IgD-negative memory B cell (primary cell): ENCODE data around the gene RAB4A. TPM values are rescaled to one million over a fixed set of nuclear protein-coding genes. Genes with fewer than 3 reads are reported as not detected.
A peak's percentile ranks its signal among the peaks of the same experiment; 100 is the strongest.

ENCODE experiments used
- H3K27ac Mint-ChIP-seq, 3 donors: one replicate each; pipeline ENCODE4 v1.8.0; 2020 to 2022; ENCODE audit warnings: mild to moderate bottlenecking in 3 of 3, mixed read lengths in 3 of 3, moderate library complexity in 1 of 3
- H3K27me3 Mint-ChIP-seq: one replicate; pipeline ENCODE4 v1.8.0; 2021; ENCODE audit warnings: mixed read lengths
- H3K36me3 Mint-ChIP-seq: one replicate; pipeline ENCODE4 v1.8.0; 2020; ENCODE audit warnings: mild to moderate bottlenecking, mixed read lengths
- H3K4me1 Mint-ChIP-seq, 3 donors: one replicate each; pipeline ENCODE4 v1.8.0; 2020 to 2022; ENCODE audit warnings: mixed read lengths in 3 of 3, mild to moderate bottlenecking in 1 of 3
- H3K4me3 Mint-ChIP-seq, 4 donors: one replicate each; pipeline ENCODE4 v1.8.0; 2020 to 2022; ENCODE audit warnings: mild to moderate bottlenecking in 4 of 4, mixed read lengths in 4 of 4, moderate library complexity in 3 of 4
- H3K9me3 Mint-ChIP-seq, 3 donors: one replicate each; pipeline ENCODE4 v1.8.0; 2020 to 2021; ENCODE audit warnings: mixed read lengths in 3 of 3, mild to moderate bottlenecking in 1 of 3
- polyA plus RNA-seq: library from polyadenylated mRNA; unstranded; fragments of 300-500 nt; fragmentation: Illumina TruSeq; gene quantifications from one replicate; pipeline ENCODE4 v1.2.3, GENCODE V29; 2021

Gene RAB4A, protein sequence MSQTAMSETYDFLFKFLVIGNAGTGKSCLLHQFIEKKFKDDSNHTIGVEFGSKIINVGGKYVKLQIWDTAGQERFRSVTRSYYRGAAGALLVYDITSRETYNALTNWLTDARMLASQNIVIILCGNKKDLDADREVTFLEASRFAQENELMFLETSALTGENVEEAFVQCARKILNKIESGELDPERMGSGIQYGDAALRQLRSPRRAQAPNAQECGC
- 37.8 TPM for polyA plus RNA-seq

DNA sequence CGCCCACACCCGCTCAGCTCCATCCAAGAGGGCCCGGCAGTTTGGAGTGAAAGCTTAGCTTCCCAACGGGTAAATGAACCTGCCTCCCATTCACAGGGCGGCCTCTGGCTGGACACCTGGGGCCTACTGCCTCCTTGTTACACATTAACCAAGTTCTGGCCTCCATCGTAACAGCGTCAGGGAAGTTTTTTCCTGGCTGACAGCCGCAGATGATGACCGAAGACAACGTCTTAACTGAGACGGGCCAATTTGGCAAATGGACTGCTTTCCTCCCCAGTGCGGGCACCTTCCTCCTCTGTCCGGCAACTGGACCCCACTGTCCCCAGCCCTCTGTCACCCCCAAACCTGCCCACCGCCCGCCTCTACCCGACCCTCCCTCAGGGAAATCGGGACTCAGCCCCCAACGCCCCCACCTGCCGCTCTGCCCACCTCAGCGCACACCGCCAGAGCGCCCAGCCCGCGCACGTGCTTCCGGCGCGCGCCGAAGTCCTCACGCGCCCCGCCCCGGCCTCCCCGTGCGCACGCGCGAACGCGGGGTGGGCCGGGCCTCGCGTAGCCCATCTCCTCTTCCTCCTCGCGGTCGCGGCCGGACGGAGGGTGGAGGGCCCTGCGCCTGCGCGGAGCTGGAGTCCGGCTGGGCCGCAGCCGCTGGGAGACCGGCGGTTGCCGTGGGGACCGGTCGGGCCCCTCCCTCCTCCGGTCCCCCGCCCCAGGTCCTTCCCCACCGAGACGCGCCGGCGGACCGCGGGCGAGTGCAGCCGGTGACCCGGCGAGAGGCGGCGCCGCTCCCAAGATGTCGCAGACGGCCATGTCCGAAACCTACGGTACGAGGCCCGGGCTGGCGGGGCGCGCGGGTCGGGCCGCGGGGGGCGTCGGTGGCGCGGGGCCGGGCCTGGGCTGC is at the start of gene RAB4A:
Gene RAB4A (plus strand): TSS at position 565 of the 901 bp plus-strand sequence. CDS start 229 bp downstream, at position 794.
- peak within 1 kb of the TSS; percentile 92 to 98 (median 96) for H3K4me3 Mint-ChIP-seq
- H3K9me3 Mint-ChIP-seq, result peaks cover 0 to 8% (median 3%) of the 10 kb centered on the region in 3 donors
- peaks cover 3% of the 10 kb centered on the region for H3K36me3 Mint-ChIP-seq
- peak within 1 kb of the TSS; percentile 85 to 87 (median 86) for H3K27ac Mint-ChIP-seq
- H3K4me1 Mint-ChIP-seq, result peaks cover 23% of the 10 kb centered on the region in 3 donors
- H3K27me3 Mint-ChIP-seq, result no peaks in the 10 kb centered on the region

DNA sequence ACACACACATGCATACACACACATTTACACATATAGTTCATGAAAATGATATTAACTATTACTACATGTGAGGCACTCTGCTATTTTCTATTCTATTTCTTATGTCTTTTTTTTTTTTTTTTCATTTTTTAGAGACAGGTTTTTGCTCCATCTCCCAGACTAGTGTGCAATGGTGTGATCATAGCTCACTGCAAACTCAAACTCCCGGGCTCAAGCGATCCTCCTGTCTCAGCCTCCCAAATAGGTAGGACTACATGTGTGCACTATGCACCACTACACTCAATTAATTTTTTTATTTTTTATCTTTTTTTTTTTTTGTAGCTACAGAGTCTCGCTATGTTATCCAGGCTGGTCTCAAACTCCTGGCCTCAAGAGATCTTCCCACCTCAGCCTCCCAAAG is 48.8 kb upstream of the RAB4A start:
- H3K4me1 Mint-ChIP-seq, result peaks cover 0 to 4% (median 2%) of the 10 kb centered on the region in 3 donors
- no peaks in the 10 kb centered on the region for H3K27me3 Mint-ChIP-seq
- H3K27ac Mint-ChIP-seq, result no peak overlapping the region
- H3K4me3 Mint-ChIP-seq, result peak overlapping the region in 1 of 4 donors; percentile 52
- no peaks in the 10 kb centered on the region for H3K36me3 Mint-ChIP-seq
- no peaks in the 10 kb centered on the region for H3K9me3 Mint-ChIP-seq

DNA sequence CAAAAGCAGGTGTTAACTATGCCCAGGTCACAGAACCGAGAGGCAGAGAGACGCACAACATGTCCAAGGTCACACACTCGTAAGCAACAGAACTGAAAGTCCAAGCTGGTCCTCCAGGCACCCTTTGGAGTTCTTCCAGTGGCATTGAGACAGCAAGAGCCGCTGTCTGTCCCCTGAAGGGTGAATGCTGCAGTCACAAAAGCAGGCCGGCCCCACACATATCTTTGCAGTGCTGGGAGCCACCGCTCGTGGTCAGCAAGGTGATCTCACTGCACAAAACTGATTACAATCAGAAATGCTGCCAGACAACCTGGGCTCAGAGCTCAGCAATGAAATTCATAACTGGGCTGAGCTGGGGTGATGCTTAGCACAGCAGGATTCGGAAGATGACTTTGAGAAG is 47.4 kb upstream of the RAB4A start:
- peaks cover 4% of the 10 kb centered on the region for H3K27me3 Mint-ChIP-seq
- peaks cover 4 to 8% (median 6%) of the 10 kb centered on the region in 3 donors for H3K4me1 Mint-ChIP-seq
- no peaks in the 10 kb centered on the region for H3K9me3 Mint-ChIP-seq
- peak overlapping the region in 1 of 3 donors; percentile 68 for H3K27ac Mint-ChIP-seq
- H3K4me3 Mint-ChIP-seq, result no peak overlapping the region
- peaks cover 1% of the 10 kb centered on the region for H3K36me3 Mint-ChIP-seq

DNA sequence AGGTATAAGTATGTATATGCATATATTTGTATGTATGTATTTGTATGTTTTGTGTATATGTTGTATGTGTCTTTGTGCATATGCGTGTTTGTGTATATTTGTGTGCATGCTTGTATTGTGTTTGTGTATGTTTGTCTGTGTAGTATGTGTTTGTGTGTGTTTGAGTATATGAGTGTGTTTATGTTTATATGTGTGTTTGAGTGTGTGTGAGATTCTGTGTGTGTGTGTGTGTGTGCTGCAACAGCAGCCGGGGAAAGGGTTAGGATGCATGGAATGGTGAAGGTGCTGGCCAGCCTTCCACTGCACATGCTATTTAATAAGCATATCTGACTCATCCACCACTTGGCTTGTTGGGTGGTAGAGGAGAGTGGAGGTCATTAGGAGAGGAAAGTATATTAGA is 46.6 kb upstream of the RAB4A start:
- peaks cover 1% of the 10 kb centered on the region for H3K36me3 Mint-ChIP-seq

DNA sequence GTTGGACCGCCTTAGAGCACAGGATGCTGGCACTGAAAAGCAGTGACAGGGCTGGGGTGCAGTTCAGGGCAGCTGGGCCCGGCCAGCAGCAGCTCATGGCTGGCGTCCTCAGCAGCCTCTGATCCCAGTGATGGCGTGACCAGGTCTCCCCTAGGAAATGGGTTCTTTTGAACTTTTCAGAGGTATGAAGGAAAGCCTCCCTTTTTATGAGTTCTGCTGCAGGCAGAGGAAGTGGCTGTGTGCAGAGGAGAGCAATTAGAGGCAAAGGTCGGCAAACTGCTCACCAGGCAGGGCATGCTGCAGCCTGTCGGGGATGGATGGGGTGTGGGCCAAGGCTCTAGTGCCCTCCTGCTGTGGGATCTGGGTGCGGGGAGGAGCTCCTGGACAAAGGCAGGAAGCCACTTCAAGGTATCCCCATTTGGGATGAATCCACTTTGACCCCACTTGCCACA is 45.6 kb upstream of the RAB4A start:
- Mint-ChIP-seq H3K9me3 (no peaks in the 10 kb centered on the region), H3K27ac (no peak overlapping the region), H3K36me3 (peaks cover 1% of the 10 kb centered on the region), H3K27me3 (peaks cover 8% of the 10 kb centered on the region), H3K4me3 (no peak overlapping the region), H3K4me1 (peaks cover 5 to 11% (median 10%) of the 10 kb centered on the region in 3 donors)

More for the DNA sequence above, 46.6 kb upstream of the RAB4A start:
- H3K27me3 Mint-ChIP-seq, result peaks cover 4% of the 10 kb centered on the region
- no peak overlapping the region for H3K27ac Mint-ChIP-seq
- no peaks in the 10 kb centered on the region for H3K9me3 Mint-ChIP-seq
- no peak overlapping the region for H3K4me3 Mint-ChIP-seq
- H3K4me1 Mint-ChIP-seq, result peaks cover 4 to 8% (median 6%) of the 10 kb centered on the region in 3 donors

DNA sequence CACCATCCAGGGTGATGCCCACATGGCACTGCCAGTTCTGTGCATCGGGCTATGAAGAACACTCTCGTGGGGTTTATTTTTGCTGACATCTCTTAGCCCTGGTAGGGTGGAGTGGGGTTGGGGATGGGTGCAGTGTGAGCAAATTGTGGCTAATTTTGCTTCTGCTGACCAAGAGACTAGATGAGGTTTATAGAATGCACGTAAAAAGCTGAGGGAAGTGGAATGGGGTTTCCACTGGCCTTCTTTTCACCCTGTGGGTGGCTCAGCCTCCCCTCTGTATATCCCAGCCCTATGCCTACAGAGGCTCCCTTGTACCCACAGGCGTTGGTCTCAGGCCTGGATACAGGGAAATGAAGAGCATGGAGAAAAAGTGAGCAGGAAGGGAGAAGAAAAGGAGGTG is 44.1 kb upstream of the RAB4A start:
- Mint-ChIP-seq H3K9me3 (no peaks in the 10 kb centered on the region), H3K4me3 (no peak overlapping the region), H3K4me1 (peaks cover 10 to 13% (median 13%) of the 10 kb centered on the region in 3 donors), H3K27me3 (peaks cover 14% of the 10 kb centered on the region), H3K27ac (no peak overlapping the region), H3K36me3 (peaks cover 1% of the 10 kb centered on the region)

GRCh38 chr1:229227298-229227919 is 43.5 kb upstream of the RAB4A start:
- H3K36me3 Mint-ChIP-seq, result peaks cover 1% of the 10 kb centered on the region
- H3K4me3 Mint-ChIP-seq, result no peak overlapping the region
- H3K4me1 Mint-ChIP-seq, result peaks cover 10 to 12% (median 12%) of the 10 kb centered on the region in 3 donors
- H3K27ac Mint-ChIP-seq, result no peak overlapping the region
- no peaks in the 10 kb centered on the region for H3K9me3 Mint-ChIP-seq
- peaks cover 14% of the 10 kb centered on the region for H3K27me3 Mint-ChIP-seq

GRCh38 chr1:229228522-229228921 is 42.4 kb upstream of the RAB4A start:
- Mint-ChIP-seq H3K4me1 (peaks cover 10 to 12% (median 12%) of the 10 kb centered on the region in 3 donors), H3K27ac (no peak overlapping the region), H3K4me3 (no peak overlapping the region), H3K27me3 (peaks cover 15% of the 10 kb centered on the region), H3K36me3 (peaks cover 3% of the 10 kb centered on the region), H3K9me3 (no peaks in the 10 kb centered on the region)

- no peak overlapping the region for H3K27ac Mint-ChIP-seq
- no peaks in the 10 kb centered on the region for H3K9me3 Mint-ChIP-seq
- peaks cover 10 to 12% (median 12%) of the 10 kb centered on the region in 3 donors for H3K4me1 Mint-ChIP-seq
- peaks cover 3% of the 10 kb centered on the region for H3K36me3 Mint-ChIP-seq
- peaks cover 20% of the 10 kb centered on the region for H3K27me3 Mint-ChIP-seq
- no peak overlapping the region for H3K4me3 Mint-ChIP-seq
These were observed 41.7 kb upstream of the RAB4A start for GRCh38 chr1:229229137-229229720.

- Mint-ChIP-seq H3K4me1 (peaks cover 10 to 12% (median 12%) of the 10 kb centered on the region in 3 donors), H3K27me3 (peaks cover 20% of the 10 kb centered on the region), H3K4me3 (no peak overlapping the region), H3K27ac (no peak overlapping the region), H3K9me3 (no peaks in the 10 kb centered on the region), H3K36me3 (peaks cover 3% of the 10 kb centered on the region)
These were observed 41.2 kb upstream of the RAB4A start for GRCh38 chr1:229229721-229230139.

DNA sequence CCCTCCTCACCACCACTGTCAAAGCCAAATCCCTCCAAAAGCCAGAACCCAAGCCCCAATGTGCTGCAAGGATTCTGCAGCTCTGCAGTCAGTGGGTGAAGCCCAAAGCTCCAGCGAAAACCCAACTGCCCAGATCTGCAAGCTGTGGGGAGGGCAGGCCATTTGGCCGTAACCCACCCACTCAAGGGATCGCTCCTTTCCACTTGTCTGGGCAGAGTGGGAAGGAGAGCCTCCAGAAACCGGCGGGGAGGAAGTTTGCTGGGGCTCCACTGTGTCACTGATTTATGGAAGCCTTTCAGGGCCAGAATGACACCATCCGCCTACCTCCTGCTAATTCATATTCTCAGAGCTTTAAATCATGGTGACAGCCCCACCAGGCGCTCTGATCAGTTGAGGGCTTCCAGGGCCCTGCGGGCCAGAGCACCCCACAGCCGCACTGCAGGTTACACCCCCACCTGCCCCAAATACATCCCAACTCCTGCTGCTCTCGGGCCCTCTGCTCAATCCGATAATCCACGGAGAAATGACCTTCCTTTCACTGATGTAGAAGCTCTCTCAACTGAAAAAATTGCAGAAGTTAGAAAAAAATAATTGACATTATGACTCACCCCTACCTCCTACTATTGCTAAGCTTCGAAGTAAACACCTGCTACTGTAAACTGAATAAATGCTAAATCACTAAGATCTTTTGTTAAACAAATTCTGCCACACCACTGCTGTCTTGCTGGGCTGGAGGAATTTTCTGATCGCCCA is 40.6 kb upstream of the RAB4A start:
- Mint-ChIP-seq H3K36me3 (peaks cover 3% of the 10 kb centered on the region), H3K27ac (no peak overlapping the region), H3K4me3 (peak overlapping the region in 1 of 4 donors; percentile 6), H3K27me3 (peaks cover 22% of the 10 kb centered on the region), H3K4me1 (peaks cover 10 to 12% (median 12%) of the 10 kb centered on the region in 3 donors), H3K9me3 (no peaks in the 10 kb centered on the region)

DNA sequence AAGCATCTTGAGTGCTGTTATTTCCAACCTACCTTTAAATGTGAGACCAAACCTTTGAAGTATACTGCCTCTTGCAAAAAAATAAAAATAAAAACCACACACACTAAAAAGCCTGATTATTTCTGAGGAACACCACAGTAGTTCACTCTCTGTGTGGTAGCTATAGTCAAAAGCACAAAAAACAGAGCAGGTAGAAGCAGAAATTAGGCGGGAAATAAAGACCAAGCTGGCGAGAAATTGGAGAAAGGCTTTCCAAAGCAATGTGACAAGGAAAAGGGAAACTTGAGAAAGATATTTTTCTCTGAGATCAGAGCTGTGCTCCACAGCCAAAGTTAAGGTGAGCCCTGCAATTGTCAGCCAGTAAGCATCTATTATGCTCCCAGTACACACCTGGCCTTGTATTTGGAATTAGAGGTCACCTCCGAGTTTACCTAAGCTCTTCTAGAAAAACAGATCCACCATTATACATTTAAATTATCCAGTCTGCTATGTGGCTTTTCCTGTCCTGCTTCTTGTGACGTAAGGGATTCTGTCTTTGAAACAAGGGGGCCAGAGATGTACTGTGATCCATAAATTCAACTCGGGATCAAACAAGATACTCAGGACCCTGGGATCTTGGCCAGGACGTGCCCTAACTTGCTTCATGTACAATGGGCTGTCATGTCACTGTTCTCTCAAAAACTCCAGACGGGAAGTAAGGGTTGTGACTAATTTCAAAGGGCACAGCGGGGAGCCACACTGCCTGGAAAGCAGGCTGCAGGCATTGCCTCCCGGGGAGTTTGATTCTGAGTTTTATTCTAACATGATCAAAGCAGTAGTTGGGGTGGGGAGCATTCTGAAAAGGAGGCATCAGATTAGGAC is 39.8 kb upstream of the RAB4A start:
- H3K4me1 Mint-ChIP-seq, result peaks cover 10 to 12% (median 12%) of the 10 kb centered on the region in 3 donors
- H3K27me3 Mint-ChIP-seq, result peaks cover 22% of the 10 kb centered on the region
- H3K36me3 Mint-ChIP-seq, result peaks cover 3% of the 10 kb centered on the region
- H3K4me3 Mint-ChIP-seq, result no peak overlapping the region
- no peaks in the 10 kb centered on the region for H3K9me3 Mint-ChIP-seq
- H3K27ac Mint-ChIP-seq, result no peak overlapping the region

GRCh38 chr1:229231754-229232119 is 39.2 kb upstream of the RAB4A start:
- no peaks in the 10 kb centered on the region for H3K9me3 Mint-ChIP-seq
- peaks cover 10 to 12% (median 12%) of the 10 kb centered on the region in 3 donors for H3K4me1 Mint-ChIP-seq
- no peak overlapping the region for H3K4me3 Mint-ChIP-seq
- peaks cover 24% of the 10 kb centered on the region for H3K27me3 Mint-ChIP-seq
- H3K36me3 Mint-ChIP-seq, result peaks cover 3% of the 10 kb centered on the region
- no peak overlapping the region for H3K27ac Mint-ChIP-seq
